ENCODE data around the gene NTRK1. TPM values are rescaled to one million over a fixed set of nuclear protein-coding genes. Genes with fewer than 3 reads are reported as not detected.

The NTRK1 gene
- total and polyA plus RNA-seq, 2 experiments from 2014 or later: 0.08 to 0.11 TPM

GRCh38 chr1:156901966-156902915 lies 41.6 kb downstream of the NTRK1 start:
- WGBS, 2 experiments (ENCODE audit: low coverage in 1 of 2, low lambda C conversion rate in 2 of 2, missing lambda C conversion rate in 2 of 2): 31 to 33% methylated on average over 19 to 23 of the region's 23 CpGs
- H3K4me1 ChIP-seq (ENCODE audit: insufficient read depth): peaks cover 41% of the 10 kb centered on the region
- H3K9ac ChIP-seq: no peak overlapping the region
- H3K9me2 ChIP-seq (ENCODE audit: insufficient read depth): no peaks in the 10 kb centered on the region
- no peak overlapping the region for H3K27ac ChIP-seq
- H3K4me2 ChIP-seq (ENCODE audit: unreplicated experiment): peak overlapping the region; percentile 35
- H3F3A ChIP-seq (ENCODE audit: insufficient read depth): peaks cover 7% of the 10 kb centered on the region; the same call in 1 of the 2 replicates
- no peak overlapping the region; the same call in 1 of the 2 replicates for H3K4me3 ChIP-seq
- no peak for DNase-seq
- no peaks in the 10 kb centered on the region for H3K27me3 ChIP-seq (replicated peaks; ENCODE audit: insufficient read depth)
- no peaks in the 10 kb centered on the region for H4K20me1 ChIP-seq (ENCODE audit: insufficient read depth)
- H3K36me3 ChIP-seq (ENCODE audit: low read depth): no peaks in the 10 kb centered on the region
- H2AFZ ChIP-seq: peak overlapping the region; percentile 46; the same call in 1 of the 2 replicates
- TF ChIP-seq EZH2phosphoT487 (IDR thresholded peaks at IDR 0.05; ENCODE audit: insufficient read depth, low read depth): no peak
- no peak for TF ChIP-seq EZH2 (IDR thresholded peaks at IDR 0.05; ENCODE audit: insufficient read depth, poor library complexity, severe bottlenecking)
- in situ Hi-C loops (cut with MboI): no loop called here
- H3K9me3 ChIP-seq (ENCODE audit: low read depth): no peaks in the 10 kb centered on the region
- no peaks in the 10 kb centered on the region for H3K79me2 ChIP-seq (ENCODE audit: insufficient read depth)

- Histone ChIP-seq H4K20me1 (ENCODE audit: insufficient read depth) (no peaks in the 10 kb centered on the region), H3K79me2 (ENCODE audit: insufficient read depth) (no peaks in the 10 kb centered on the region), H3K9me2 (ENCODE audit: insufficient read depth) (no peaks in the 10 kb centered on the region), H2AFZ (no peak overlapping the region), H3K4me2 (ENCODE audit: unreplicated experiment) (no peak overlapping the region), H3K27ac (no peak overlapping the region), H3K4me3 (no peak overlapping the region), H3K4me1 (ENCODE audit: insufficient read depth) (peaks cover 32% of the 10 kb centered on the region), H3F3A (ENCODE audit: insufficient read depth) (no peaks in the 10 kb centered on the region; the same call in 1 of the 2 replicates), H3K27me3 (replicated peaks; ENCODE audit: insufficient read depth) (no peaks in the 10 kb centered on the region), H3K9me3 (ENCODE audit: low read depth) (no peaks in the 10 kb centered on the region), H3K9ac (no peak overlapping the region), H3K36me3 (ENCODE audit: low read depth) (no peaks in the 10 kb centered on the region)
- TF ChIP-seq EZH2phosphoT487 (IDR thresholded peaks at IDR 0.05; ENCODE audit: insufficient read depth, low read depth): no peak
- TF ChIP-seq EZH2 (IDR thresholded peaks at IDR 0.05; ENCODE audit: insufficient read depth, poor library complexity, severe bottlenecking): no peak
- 83 to 91% methylated on average over 15 of the region's 15 CpGs for WGBS, 2 experiments (ENCODE audit: low coverage in 1 of 2, low lambda C conversion rate in 2 of 2, missing lambda C conversion rate in 2 of 2)
- in situ Hi-C loops (cut with MboI): no loop called here
- DNase-seq: no peak
These were observed 42.8 kb downstream of the NTRK1 start for GRCh38 chr1:156903328-156904091.

GRCh38 chr1:156904187-156904959 lies 43.7 kb downstream of the NTRK1 start:
- H3K9ac ChIP-seq: no peak overlapping the region
- TF ChIP-seq EZH2 (IDR thresholded peaks at IDR 0.05; ENCODE audit: insufficient read depth, poor library complexity, severe bottlenecking) (no peak), EZH2phosphoT487 (IDR thresholded peaks at IDR 0.05; ENCODE audit: insufficient read depth, low read depth) (no peak)
- no peaks in the 10 kb centered on the region for H3K27me3 ChIP-seq (replicated peaks; ENCODE audit: insufficient read depth)
- no peaks in the 10 kb centered on the region for H4K20me1 ChIP-seq (ENCODE audit: insufficient read depth)
- no peak overlapping the region for H3K4me2 ChIP-seq (ENCODE audit: unreplicated experiment)
- H3K27ac ChIP-seq: no peak overlapping the region
- H3K79me2 ChIP-seq (ENCODE audit: insufficient read depth): no peaks in the 10 kb centered on the region
- H2AFZ ChIP-seq: no peak overlapping the region
- H3K36me3 ChIP-seq (ENCODE audit: low read depth): no peaks in the 10 kb centered on the region
- 86 to 88% methylated on average over 17 to 19 of the region's 19 CpGs for WGBS, 2 experiments (ENCODE audit: low coverage in 1 of 2, low lambda C conversion rate in 2 of 2, missing lambda C conversion rate in 2 of 2)
- peaks cover 30% of the 10 kb centered on the region for H3K4me1 ChIP-seq (ENCODE audit: insufficient read depth)
- no peak overlapping the region for H3K4me3 ChIP-seq
- no peaks in the 10 kb centered on the region for H3K9me2 ChIP-seq (ENCODE audit: insufficient read depth)
- no peaks in the 10 kb centered on the region for H3K9me3 ChIP-seq (ENCODE audit: low read depth)
- H3F3A ChIP-seq (ENCODE audit: insufficient read depth): no peaks in the 10 kb centered on the region
- no peak for DNase-seq
- in situ Hi-C loops (cut with MboI): no loop called here

GRCh38 chr1:156905176-156905575 lies 44.5 kb downstream of the NTRK1 start:
- Histone ChIP-seq H3K27ac (no peak overlapping the region), H4K20me1 (ENCODE audit: insufficient read depth) (no peaks in the 10 kb centered on the region), H3K79me2 (ENCODE audit: insufficient read depth) (no peaks in the 10 kb centered on the region), H2AFZ (no peak overlapping the region), H3F3A (ENCODE audit: insufficient read depth) (no peaks in the 10 kb centered on the region), H3K27me3 (replicated peaks; ENCODE audit: insufficient read depth) (no peaks in the 10 kb centered on the region), H3K4me1 (ENCODE audit: insufficient read depth) (peaks cover 30% of the 10 kb centered on the region), H3K4me3 (no peak overlapping the region), H3K4me2 (ENCODE audit: unreplicated experiment) (no peak overlapping the region), H3K9ac (no peak overlapping the region), H3K9me3 (ENCODE audit: low read depth) (no peaks in the 10 kb centered on the region), H3K9me2 (ENCODE audit: insufficient read depth) (no peaks in the 10 kb centered on the region), H3K36me3 (ENCODE audit: low read depth) (no peaks in the 10 kb centered on the region)
- 92 to 98% methylated on average over 11 to 16 of the region's 16 CpGs for WGBS, 2 experiments (ENCODE audit: low coverage in 1 of 2, low lambda C conversion rate in 2 of 2, missing lambda C conversion rate in 2 of 2)
- DNase-seq: no peak
- TF ChIP-seq EZH2phosphoT487 (IDR thresholded peaks at IDR 0.05; ENCODE audit: insufficient read depth, low read depth): no peak
- TF ChIP-seq EZH2 (IDR thresholded peaks at IDR 0.05; ENCODE audit: insufficient read depth, poor library complexity, severe bottlenecking): no peak
- in situ Hi-C loops (cut with MboI): no loop called here
